ENCODE measurements around the gene HNMT.

Gene HNMT

DNA sequence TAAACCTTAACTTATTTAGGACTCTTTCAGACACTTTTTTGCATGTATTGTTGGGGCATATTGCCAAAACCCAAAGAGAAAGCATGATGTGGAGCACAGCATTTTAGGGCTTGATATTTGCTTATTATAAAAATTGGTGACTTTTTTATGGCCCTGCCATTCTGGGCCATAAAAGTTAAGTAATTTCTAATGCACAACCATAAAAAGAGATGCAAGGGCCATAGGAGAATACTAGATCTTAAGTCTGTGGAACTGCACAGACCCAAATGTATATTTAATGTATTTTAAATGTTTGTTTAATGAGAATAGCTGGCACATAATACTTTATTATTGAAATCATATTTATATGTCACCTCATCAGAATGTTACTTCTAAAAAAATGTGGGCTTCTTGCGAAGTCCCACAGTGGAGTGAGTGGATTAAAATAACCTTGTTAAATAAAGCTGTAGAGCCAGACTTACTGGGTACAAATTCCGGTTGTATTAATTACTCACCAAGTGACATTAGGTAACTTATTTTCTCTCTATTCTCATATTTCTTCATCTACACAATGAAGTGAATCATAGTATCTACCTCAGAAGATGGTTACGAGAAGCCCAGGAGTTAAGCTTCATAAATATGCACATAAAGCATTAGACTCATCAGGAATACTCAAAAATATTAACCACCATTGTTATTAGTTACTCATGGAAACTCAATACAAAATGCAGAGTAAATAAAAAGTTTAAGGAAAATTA lies 52.2 kb downstream of the HNMT start:
- no peak for ATAC-seq

DNA sequence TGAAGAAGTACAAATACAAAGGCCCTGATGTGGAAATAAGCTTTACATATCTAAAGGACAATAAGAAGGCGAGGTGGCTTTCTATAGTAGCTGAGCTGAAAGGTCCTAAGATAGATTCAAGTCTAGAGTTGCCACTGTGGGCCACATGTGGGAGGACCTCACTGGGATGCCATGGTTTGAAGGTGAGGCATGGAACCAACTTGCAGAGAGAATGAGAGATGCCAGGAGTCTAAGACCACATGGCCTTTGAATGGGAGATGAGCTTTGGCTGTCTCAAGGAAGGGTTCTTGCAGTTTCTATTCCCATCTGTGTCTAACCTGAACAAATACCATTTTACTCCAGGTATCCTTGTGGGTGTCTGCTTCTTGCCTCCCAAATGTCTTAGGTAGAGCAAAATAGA lies 53.6 kb downstream of the HNMT start:
- ATAC-seq, result no peak
- TF ChIP-seq, protein P1, sequence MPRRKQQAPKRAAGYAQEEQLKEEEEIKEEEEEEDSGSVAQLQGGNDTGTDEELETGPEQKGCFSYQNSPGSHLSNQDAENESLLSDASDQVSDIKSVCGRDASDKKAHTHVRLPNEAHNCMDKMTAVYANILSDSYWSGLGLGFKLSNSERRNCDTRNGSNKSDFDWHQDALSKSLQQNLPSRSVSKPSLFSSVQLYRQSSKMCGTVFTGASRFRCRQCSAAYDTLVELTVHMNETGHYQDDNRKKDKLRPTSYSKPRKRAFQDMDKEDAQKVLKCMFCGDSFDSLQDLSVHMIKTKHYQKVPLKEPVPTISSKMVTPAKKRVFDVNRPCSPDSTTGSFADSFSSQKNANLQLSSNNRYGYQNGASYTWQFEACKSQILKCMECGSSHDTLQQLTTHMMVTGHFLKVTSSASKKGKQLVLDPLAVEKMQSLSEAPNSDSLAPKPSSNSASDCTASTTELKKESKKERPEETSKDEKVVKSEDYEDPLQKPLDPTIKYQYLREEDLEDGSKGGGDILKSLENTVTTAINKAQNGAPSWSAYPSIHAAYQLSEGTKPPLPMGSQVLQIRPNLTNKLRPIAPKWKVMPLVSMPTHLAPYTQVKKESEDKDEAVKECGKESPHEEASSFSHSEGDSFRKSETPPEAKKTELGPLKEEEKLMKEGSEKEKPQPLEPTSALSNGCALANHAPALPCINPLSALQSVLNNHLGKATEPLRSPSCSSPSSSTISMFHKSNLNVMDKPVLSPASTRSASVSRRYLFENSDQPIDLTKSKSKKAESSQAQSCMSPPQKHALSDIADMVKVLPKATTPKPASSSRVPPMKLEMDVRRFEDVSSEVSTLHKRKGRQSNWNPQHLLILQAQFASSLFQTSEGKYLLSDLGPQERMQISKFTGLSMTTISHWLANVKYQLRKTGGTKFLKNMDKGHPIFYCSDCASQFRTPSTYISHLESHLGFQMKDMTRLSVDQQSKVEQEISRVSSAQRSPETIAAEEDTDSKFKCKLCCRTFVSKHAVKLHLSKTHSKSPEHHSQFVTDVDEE (CRISPR knock-in tag; IDR thresholded peaks at IDR 0.05), result no peak
- TF ChIP-seq RARB (CRISPR knock-in tag; IDR thresholded peaks at IDR 0.05) (no peak), BACH2 (CRISPR knock-in tag; IDR thresholded peaks at IDR 0.05; ENCODE audit: borderline replicate concordance) (no peak), ZNF565 (CRISPR knock-in tag; conservative IDR thresholded peaks at IDR 0.05; ENCODE audit: low read depth) (no peak), GLIS3 (CRISPR knock-in tag; IDR thresholded peaks at IDR 0.05) (no peak), CSRNP3 (CRISPR knock-in tag; IDR thresholded peaks at IDR 0.05) (no peak), TOX (CRISPR knock-in tag; IDR thresholded peaks at IDR 0.05; ENCODE audit: borderline replicate concordance) (no peak), ISL1 (CRISPR knock-in tag; IDR thresholded peaks at IDR 0.05) (no peak), ZNF70 (CRISPR knock-in tag; IDR thresholded peaks at IDR 0.05) (no peak), ARNTL (CRISPR knock-in tag; IDR thresholded peaks at IDR 0.05; ENCODE audit: borderline replicate concordance, low read depth) (no peak), ZNF8 (CRISPR knock-in tag; IDR thresholded peaks at IDR 0.05) (no peak), CREB5 (CRISPR knock-in tag; IDR thresholded peaks at IDR 0.05; ENCODE audit: low read depth) (no peak), ZFP3 (CRISPR knock-in tag; IDR thresholded peaks at IDR 0.05) (no peak), SNAI2 (CRISPR knock-in tag; IDR thresholded peaks at IDR 0.05) (no peak), OSR1 (CRISPR knock-in tag; IDR thresholded peaks at IDR 0.05) (no peak), CSDC2 (CRISPR knock-in tag; IDR thresholded peaks at IDR 0.05) (no peak), ESRRG (CRISPR knock-in tag; IDR thresholded peaks at IDR 0.05) (no peak), ZC3H10 (CRISPR knock-in tag; IDR thresholded peaks at IDR 0.05) (no peak)
- TF ChIP-seq, protein P2, sequence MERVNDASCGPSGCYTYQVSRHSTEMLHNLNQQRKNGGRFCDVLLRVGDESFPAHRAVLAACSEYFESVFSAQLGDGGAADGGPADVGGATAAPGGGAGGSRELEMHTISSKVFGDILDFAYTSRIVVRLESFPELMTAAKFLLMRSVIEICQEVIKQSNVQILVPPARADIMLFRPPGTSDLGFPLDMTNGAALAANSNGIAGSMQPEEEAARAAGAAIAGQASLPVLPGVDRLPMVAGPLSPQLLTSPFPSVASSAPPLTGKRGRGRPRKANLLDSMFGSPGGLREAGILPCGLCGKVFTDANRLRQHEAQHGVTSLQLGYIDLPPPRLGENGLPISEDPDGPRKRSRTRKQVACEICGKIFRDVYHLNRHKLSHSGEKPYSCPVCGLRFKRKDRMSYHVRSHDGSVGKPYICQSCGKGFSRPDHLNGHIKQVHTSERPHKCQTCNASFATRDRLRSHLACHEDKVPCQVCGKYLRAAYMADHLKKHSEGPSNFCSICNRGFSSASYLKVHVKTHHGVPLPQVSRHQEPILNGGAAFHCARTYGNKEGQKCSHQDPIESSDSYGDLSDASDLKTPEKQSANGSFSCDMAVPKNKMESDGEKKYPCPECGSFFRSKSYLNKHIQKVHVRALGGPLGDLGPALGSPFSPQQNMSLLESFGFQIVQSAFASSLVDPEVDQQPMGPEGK (CRISPR knock-in tag; IDR thresholded peaks at IDR 0.05; ENCODE audit: borderline replicate concordance), result no peak
- TF ChIP-seq, protein P3, sequence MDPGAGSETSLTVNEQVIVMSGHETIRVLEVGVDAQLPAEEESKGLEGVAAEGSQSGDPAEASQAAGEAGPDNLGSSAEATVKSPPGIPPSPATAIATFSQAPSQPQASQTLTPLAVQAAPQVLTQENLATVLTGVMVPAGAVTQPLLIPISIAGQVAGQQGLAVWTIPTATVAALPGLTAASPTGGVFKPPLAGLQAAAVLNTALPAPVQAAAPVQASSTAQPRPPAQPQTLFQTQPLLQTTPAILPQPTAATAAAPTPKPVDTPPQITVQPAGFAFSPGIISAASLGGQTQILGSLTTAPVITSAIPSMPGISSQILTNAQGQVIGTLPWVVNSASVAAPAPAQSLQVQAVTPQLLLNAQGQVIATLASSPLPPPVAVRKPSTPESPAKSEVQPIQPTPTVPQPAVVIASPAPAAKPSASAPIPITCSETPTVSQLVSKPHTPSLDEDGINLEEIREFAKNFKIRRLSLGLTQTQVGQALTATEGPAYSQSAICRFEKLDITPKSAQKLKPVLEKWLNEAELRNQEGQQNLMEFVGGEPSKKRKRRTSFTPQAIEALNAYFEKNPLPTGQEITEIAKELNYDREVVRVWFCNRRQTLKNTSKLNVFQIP (CRISPR knock-in tag; IDR thresholded peaks at IDR 0.05; ENCODE audit: borderline replicate concordance, low read depth), result no peak

More for the DNA sequence above, 52.2 kb downstream of the HNMT start:
- no peak for TF ChIP-seq CSDC2 (CRISPR knock-in tag; IDR thresholded peaks at IDR 0.05)

- ATAC-seq, result no peak
- TF ChIP-seq CSRNP3 (CRISPR knock-in tag; IDR thresholded peaks at IDR 0.05), result no peak
- no peak for TF ChIP-seq ARNTL (CRISPR knock-in tag; IDR thresholded peaks at IDR 0.05; ENCODE audit: borderline replicate concordance, low read depth)
- no peak for TF ChIP-seq OSR1 (CRISPR knock-in tag; IDR thresholded peaks at IDR 0.05)
- TF ChIP-seq, protein P2 (CRISPR knock-in tag; IDR thresholded peaks at IDR 0.05; ENCODE audit: borderline replicate concordance), result no peak
- TF ChIP-seq PPARA (CRISPR knock-in tag; IDR thresholded peaks at IDR 0.05; ENCODE audit: borderline replicate concordance), result no peak
- no peak for TF ChIP-seq ZFP30 (CRISPR knock-in tag; IDR thresholded peaks at IDR 0.05)
- no peak for TF ChIP-seq ZFP3 (CRISPR knock-in tag; IDR thresholded peaks at IDR 0.05)
- no peak for TF ChIP-seq ISL1 (CRISPR knock-in tag; IDR thresholded peaks at IDR 0.05)
- no peak for TF ChIP-seq SNAI2 (CRISPR knock-in tag; IDR thresholded peaks at IDR 0.05)
- TF ChIP-seq GLIS3 (CRISPR knock-in tag; IDR thresholded peaks at IDR 0.05), result no peak
- no peak for TF ChIP-seq ZNF8 (CRISPR knock-in tag; IDR thresholded peaks at IDR 0.05)
- TF ChIP-seq RARB (CRISPR knock-in tag; IDR thresholded peaks at IDR 0.05), result no peak
- TF ChIP-seq ZNF565 (CRISPR knock-in tag; conservative IDR thresholded peaks at IDR 0.05; ENCODE audit: low read depth), result no peak
- no peak for TF ChIP-seq TCF4 (CRISPR knock-in tag; IDR thresholded peaks at IDR 0.05; ENCODE audit: borderline replicate concordance)
- no peak for TF ChIP-seq ESRRG (CRISPR knock-in tag; IDR thresholded peaks at IDR 0.05)
Observed at GRCh38 chr2:138018866-138019688, 54.8 kb downstream of the HNMT start.

All from SK-N-SH treated with all-trans-retinoic acid at 6 μM for 48 hours (cell line).